Large intestine (tissue), 3 donors: Measurements from ENCODE around the gene SPACDR. TPM values are rescaled to one million over a fixed set of nuclear protein-coding genes. Genes with fewer than 3 reads are reported as not detected.
"Not testable (repeated sequence)": the region's sequence is repeated elsewhere in the genome, so short reads cannot be mapped to it uniquely, and the experiment has no call there.

Experiments
- DNase-seq, 2 donors: peaks; one replicate each; pipeline versions ENCODE4 v3.0.0 to v3.0.0-alpha.2; 2013
- H3K27ac ChIP-seq: one replicate; pipeline ENCODE4 v1.5.1; 2013; ENCODE audit warnings: low read length
- H3K27me3 ChIP-seq: 2 replicates; pipeline ENCODE4 v1.6.1; 2013; ENCODE audit warnings: low read length; ENCODE audit not compliant: control insufficient read depth, insufficient read depth
- H3K36me3 ChIP-seq: 2 replicates; pipeline ENCODE4 v1.6.1; 2013; ENCODE audit warnings: low read length; ENCODE audit not compliant: control insufficient read depth, insufficient read depth
- H3K4me1 ChIP-seq: one replicate; pipeline ENCODE4 v1.6.1; 2013; ENCODE audit warnings: low read length; ENCODE audit not compliant: control insufficient read depth, insufficient read depth
- H3K4me3 ChIP-seq: one replicate; pipeline ENCODE4 v1.5.1; 2013; ENCODE audit warnings: low read length
- H3K9me3 ChIP-seq: one replicate; pipeline ENCODE4 v1.6.1; 2013; ENCODE audit warnings: mild to moderate bottlenecking, low read depth, low read length, moderate library complexity; ENCODE audit not compliant: control insufficient read depth
- WGBS: methylation state at CpG from one replicate; pipeline ENCODE4 v1.1.5; 2013; ENCODE audit warnings: low lambda C conversion rate; ENCODE audit not compliant: insufficient coverage; 5-methylcytosine and 5-hydroxymethylcytosine counted together
- polyA plus RNA-seq: library from polyadenylated mRNA; unstranded; fragments of 120-200 nt; gene quantifications from one replicate; pipeline ENCODE4 v1.2.1, GENCODE V29; 2013

Gene SPACDR
- polyA plus RNA-seq, 1 donor = 1.4 TPM

- no peak for DNase-seq
- H3K9me3 ChIP-seq = peaks cover 4% of the 10 kb centered on the region
- H3K4me3 ChIP-seq = no peak overlapping the region
- WGBS = no CpG with 5 or more reads among the region's 8 CpGs
- no peaks in the 10 kb centered on the region for H3K27me3 ChIP-seq
- peaks cover 10% of the 10 kb centered on the region for H3K4me1 ChIP-seq
- H3K36me3 ChIP-seq = peaks cover 25% of the 10 kb centered on the region
- H3K27ac ChIP-seq = no peak overlapping the region
Observed at GRCh38 chr7:100465299-100465698, 1.2 kb upstream of the SPACDR start.

- H3K4me3 ChIP-seq = no peak overlapping the region
- WGBS = no CpG with 5 or more reads among the region's 2 CpGs
Observed at GRCh38 chr7:100464791-100465190, 731 bp upstream of the SPACDR start.

GRCh38 chr7:100457033-100457432 is 7.0 kb downstream of the SPACDR start:
- no peak for DNase-seq
- Histone ChIP-seq H3K4me3 (no peak overlapping the region), H3K9me3 (no peaks in the 10 kb centered on the region), H3K27me3 (no peaks in the 10 kb centered on the region), H3K36me3 (no peaks in the 10 kb centered on the region), H3K27ac (no peak overlapping the region), H3K4me1 (no peaks in the 10 kb centered on the region)
- WGBS = no CpG with 5 or more reads among the region's 6 CpGs

More at GRCh38 chr7:100464791-100465190, 731 bp upstream of the SPACDR start:
- H3K4me1 ChIP-seq = peaks cover 10% of the 10 kb centered on the region
- H3K27me3 ChIP-seq = no peaks in the 10 kb centered on the region
- no peak for DNase-seq
- H3K27ac ChIP-seq = no peak overlapping the region
- H3K9me3 ChIP-seq = peaks cover 4% of the 10 kb centered on the region
- peaks cover 21% of the 10 kb centered on the region for H3K36me3 ChIP-seq

- no peak for DNase-seq
- Histone ChIP-seq H3K36me3 (no peaks in the 10 kb centered on the region), H3K4me3 (no peak overlapping the region), H3K27ac (no peak overlapping the region), H3K27me3 (no peaks in the 10 kb centered on the region), H3K9me3 (no peaks in the 10 kb centered on the region), H3K4me1 (no peaks in the 10 kb centered on the region)
- WGBS = no CpG with 5 or more reads among the region's 14 CpGs
Observed at GRCh38 chr7:100456562-100456961, 7.5 kb downstream of the SPACDR start.

- no peak overlapping the region for H3K4me3 ChIP-seq
- no peak overlapping the region for H3K27ac ChIP-seq
- no peaks in the 10 kb centered on the region for H3K27me3 ChIP-seq
- WGBS = no CpG with 5 or more reads among the region's 3 CpGs
- DNase-seq = no peak
- no peaks in the 10 kb centered on the region for H3K36me3 ChIP-seq
- no peaks in the 10 kb centered on the region for H3K9me3 ChIP-seq
- peaks cover 3% of the 10 kb centered on the region for H3K4me1 ChIP-seq
Observed at GRCh38 chr7:100455206-100455605, 8.9 kb downstream of the SPACDR start.

- H3K9me3 ChIP-seq, H3K4me1 ChIP-seq, H3K36me3 ChIP-seq, H3K27me3 ChIP-seq, H3K27ac ChIP-seq, H3K4me3 ChIP-seq, DNase-seq: not testable (repeated sequence)
- no CpG with 5 or more reads among the region's 8 CpGs for WGBS
Observed at GRCh38 chr7:100453854-100454253, 10.2 kb downstream of the SPACDR start.

GRCh38 chr7:100452513-100452912 is 11.5 kb downstream of the SPACDR start:
- no peaks in the 10 kb centered on the region for H3K27me3 ChIP-seq
- no peaks in the 10 kb centered on the region for H3K36me3 ChIP-seq
- no peak overlapping the region for H3K4me3 ChIP-seq
- no peaks in the 10 kb centered on the region for H3K9me3 ChIP-seq
- WGBS = 100% methylated on average over 2 of the region's 3 CpGs
- H3K4me1 ChIP-seq = peaks cover 6% of the 10 kb centered on the region
- H3K27ac ChIP-seq = no peak overlapping the region
- DNase-seq = no peak

- no peaks in the 10 kb centered on the region for H3K9me3 ChIP-seq
- DNase-seq = no peak
- no peak overlapping the region for H3K27ac ChIP-seq
- no peak overlapping the region for H3K4me3 ChIP-seq
- WGBS = no CpG with 5 or more reads among the region's 13 CpGs
- peaks cover 18% of the 10 kb centered on the region for H3K4me1 ChIP-seq
- no peaks in the 10 kb centered on the region for H3K36me3 ChIP-seq
- H3K27me3 ChIP-seq = no peaks in the 10 kb centered on the region
Observed at GRCh38 chr7:100449190-100449795, 14.8 kb downstream of the SPACDR start.

- not testable (repeated sequence) for H3K9me3 ChIP-seq, H3K36me3 ChIP-seq, H3K27me3 ChIP-seq, DNase-seq, H3K4me3 ChIP-seq, H3K27ac ChIP-seq
- no CpG with 5 or more reads among the region's 8 CpGs for WGBS
- H3K4me1 ChIP-seq = peaks cover 33% of the 10 kb centered on the region
Observed at GRCh38 chr7:100447363-100447762, 16.7 kb downstream of the SPACDR start.

GRCh38 chr7:100446040-100446439 is 18.0 kb downstream of the SPACDR start:
- no peak for DNase-seq
- H3K4me3 ChIP-seq = no peak overlapping the region
- no CpG with 5 or more reads among the region's 2 CpGs for WGBS
- H3K27me3 ChIP-seq = no peaks in the 10 kb centered on the region
- H3K9me3 ChIP-seq = no peaks in the 10 kb centered on the region
- no peaks in the 10 kb centered on the region for H3K36me3 ChIP-seq
- H3K4me1 ChIP-seq = peaks cover 33% of the 10 kb centered on the region
- H3K27ac ChIP-seq = no peak overlapping the region
